ENCODE results near the gene CLCN6.

CLCN6 gene

DNA sequence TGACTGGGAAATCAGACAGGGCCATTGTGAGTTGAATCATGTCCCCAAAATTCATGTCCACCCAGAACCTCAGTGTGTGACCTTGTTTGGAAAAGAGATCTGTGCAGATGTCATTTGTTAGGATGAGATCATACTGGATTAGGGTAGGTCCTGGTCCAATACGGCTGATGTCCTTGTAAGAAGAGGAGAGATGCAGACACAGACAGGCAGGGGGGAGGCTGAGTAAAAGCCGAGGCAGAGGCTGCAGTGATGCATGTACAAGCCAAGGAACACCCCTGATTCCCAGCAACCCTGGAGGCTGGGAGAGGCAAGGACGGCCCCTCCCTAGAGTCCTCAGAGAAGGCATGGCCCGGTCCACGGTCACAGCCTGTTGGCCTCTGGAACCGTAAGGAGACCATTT is 68.6 kb downstream of the CLCN6 start:
- Histone ChIP-seq H3K4me3 (ENCODE audit: low read depth, low read length) (no peak overlapping the region), H3K4me1 (peaks cover 2% of the 10 kb centered on the region; the same call in 1 of the 2 replicates), H3K9me3 (no peaks in the 10 kb centered on the region), H3K27me3 (no peaks in the 10 kb centered on the region), H3K36me3 (no peaks in the 10 kb centered on the region)
- TF ChIP-seq, protein P1, sequence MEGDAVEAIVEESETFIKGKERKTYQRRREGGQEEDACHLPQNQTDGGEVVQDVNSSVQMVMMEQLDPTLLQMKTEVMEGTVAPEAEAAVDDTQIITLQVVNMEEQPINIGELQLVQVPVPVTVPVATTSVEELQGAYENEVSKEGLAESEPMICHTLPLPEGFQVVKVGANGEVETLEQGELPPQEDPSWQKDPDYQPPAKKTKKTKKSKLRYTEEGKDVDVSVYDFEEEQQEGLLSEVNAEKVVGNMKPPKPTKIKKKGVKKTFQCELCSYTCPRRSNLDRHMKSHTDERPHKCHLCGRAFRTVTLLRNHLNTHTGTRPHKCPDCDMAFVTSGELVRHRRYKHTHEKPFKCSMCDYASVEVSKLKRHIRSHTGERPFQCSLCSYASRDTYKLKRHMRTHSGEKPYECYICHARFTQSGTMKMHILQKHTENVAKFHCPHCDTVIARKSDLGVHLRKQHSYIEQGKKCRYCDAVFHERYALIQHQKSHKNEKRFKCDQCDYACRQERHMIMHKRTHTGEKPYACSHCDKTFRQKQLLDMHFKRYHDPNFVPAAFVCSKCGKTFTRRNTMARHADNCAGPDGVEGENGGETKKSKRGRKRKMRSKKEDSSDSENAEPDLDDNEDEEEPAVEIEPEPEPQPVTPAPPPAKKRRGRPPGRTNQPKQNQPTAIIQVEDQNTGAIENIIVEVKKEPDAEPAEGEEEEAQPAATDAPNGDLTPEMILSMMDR (IDR thresholded peaks at IDR 0.05; ENCODE audit: low read depth, low read length), result no peak
- no peak for DNase-seq

DNA sequence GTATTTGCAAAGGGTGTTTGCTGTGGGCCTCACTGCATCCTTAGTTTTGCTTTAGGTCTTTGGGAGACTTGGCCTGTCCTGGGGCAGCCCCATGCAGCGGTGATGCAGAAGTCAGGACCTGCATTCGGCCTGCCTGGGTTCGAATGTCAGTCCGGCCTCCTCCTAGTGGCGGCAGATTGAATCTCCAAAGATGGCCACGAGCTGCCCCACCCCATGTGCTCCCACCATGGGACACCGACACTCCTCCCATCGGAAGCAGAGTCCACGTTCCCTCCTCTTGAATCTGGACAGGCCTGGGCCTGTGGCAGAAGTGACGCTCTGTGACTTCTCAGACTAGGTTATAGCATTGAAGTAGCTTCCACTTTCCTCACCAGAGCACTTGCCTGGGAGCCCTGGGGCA is 69.1 kb downstream of the CLCN6 start:
- no peaks in the 10 kb centered on the region for H3K27me3 ChIP-seq
- H3K9me3 ChIP-seq, result no peaks in the 10 kb centered on the region
- H3K4me1 ChIP-seq, result peaks cover 6% of the 10 kb centered on the region
- no peaks in the 10 kb centered on the region for H3K36me3 ChIP-seq
- TF ChIP-seq, protein P1 (IDR thresholded peaks at IDR 0.05; ENCODE audit: low read depth, low read length), result no peak
- no peak for DNase-seq
- no peak overlapping the region for H3K4me3 ChIP-seq (ENCODE audit: low read depth, low read length)

DNA sequence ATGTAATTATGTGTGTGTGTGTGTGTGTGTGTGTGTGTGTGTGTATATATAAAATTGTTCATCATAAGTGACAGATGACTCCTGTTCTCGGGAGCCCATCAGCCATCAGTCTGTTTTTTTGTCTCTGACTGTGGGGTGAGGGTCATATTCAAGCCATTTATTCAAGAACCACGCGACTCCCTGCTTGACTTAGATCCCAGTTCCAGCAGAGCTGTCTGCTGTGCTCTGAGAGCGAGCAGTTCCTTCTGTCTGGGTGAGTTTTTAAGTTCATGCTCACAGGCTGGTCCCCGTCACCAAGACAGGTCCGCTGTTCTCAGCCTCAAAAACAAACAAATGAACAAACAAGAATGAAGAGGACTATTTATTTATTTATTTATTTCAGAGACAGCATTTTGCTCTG is 71.1 kb downstream of the CLCN6 start:
- Histone ChIP-seq H3K4me1 (peaks cover 13% of the 10 kb centered on the region), H3K4me3 (ENCODE audit: low read depth, low read length) (no peak overlapping the region), H3K9me3 (no peaks in the 10 kb centered on the region), H3K36me3 (no peaks in the 10 kb centered on the region), H3K27me3 (no peaks in the 10 kb centered on the region)
- TF ChIP-seq, protein P1 (IDR thresholded peaks at IDR 0.05; ENCODE audit: low read depth, low read length), result no peak
- DNase-seq, result no peak

DNA sequence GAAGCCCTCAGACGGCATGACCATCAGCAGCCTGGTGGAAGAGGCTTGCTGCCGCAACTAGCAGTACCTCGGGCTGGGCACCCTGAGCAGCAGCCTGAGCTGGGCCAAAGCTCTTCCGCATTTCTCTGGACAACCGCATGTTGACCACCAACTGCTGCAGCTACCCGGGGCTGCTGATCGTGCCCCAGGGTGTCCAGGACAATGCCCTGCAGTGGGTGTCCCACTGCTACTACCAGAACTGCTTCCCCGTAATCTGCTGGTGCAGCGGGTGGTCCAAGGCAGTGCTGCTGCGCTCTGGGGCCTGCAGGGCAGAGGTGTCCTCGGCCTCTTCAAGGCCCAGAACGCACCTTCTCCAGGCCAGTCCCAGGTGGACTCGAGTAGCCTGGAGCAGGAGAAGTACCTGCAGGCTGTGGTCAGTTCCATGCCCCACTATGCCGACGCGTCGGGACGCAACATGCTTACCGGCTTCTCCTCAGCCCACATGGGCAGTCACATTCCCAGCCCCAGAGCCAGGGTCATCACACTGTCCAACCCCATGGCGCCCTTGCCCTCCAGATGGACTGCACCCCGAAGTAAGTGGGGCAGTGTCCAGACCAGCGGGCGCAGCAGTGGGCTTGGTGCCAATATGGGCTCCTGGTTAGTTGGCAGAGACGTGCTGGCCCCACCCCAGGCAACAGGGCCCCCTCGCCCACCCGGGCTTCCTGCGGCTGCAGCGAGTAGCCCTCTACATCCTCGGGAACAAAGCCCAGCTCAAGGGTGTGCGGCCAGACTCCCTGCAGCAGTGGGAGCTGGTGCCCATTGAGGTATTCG is 72.3 kb downstream of the CLCN6 start:
- Histone ChIP-seq H3K4me3 (ENCODE audit: low read depth, low read length) (no peak overlapping the region), H3K4me1 (peaks cover 18% of the 10 kb centered on the region), H3K36me3 (no peaks in the 10 kb centered on the region), H3K9me3 (no peaks in the 10 kb centered on the region), H3K27me3 (no peaks in the 10 kb centered on the region)
- TF ChIP-seq, protein P1 (IDR thresholded peaks at IDR 0.05; ENCODE audit: low read depth, low read length), result no peak
- no peak for DNase-seq

DNA sequence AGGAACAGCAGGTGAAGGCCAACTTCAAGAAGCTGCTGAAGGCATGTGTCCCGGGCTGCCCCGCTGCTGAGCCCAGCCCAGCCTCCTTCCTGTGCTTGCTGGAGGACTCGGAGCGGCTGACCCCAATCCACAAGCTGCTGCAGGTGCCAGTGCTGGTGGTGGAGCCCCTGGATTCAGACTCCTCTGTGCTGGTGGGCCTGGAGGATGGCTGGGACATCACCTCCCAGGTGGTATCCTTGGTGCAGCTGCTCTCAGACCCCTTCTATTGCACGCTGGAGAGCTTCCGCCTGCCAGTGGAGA is 72.8 kb downstream of the CLCN6 start:
- DNase-seq, result no peak
- H3K9me3 ChIP-seq, result no peaks in the 10 kb centered on the region
- peaks cover 18% of the 10 kb centered on the region for H3K4me1 ChIP-seq
- no peaks in the 10 kb centered on the region for H3K36me3 ChIP-seq
- H3K4me3 ChIP-seq (ENCODE audit: low read depth, low read length), result no peak overlapping the region
- H3K27me3 ChIP-seq, result no peaks in the 10 kb centered on the region
- TF ChIP-seq, protein P1 (IDR thresholded peaks at IDR 0.05; ENCODE audit: low read depth, low read length), result no peak

DNA sequence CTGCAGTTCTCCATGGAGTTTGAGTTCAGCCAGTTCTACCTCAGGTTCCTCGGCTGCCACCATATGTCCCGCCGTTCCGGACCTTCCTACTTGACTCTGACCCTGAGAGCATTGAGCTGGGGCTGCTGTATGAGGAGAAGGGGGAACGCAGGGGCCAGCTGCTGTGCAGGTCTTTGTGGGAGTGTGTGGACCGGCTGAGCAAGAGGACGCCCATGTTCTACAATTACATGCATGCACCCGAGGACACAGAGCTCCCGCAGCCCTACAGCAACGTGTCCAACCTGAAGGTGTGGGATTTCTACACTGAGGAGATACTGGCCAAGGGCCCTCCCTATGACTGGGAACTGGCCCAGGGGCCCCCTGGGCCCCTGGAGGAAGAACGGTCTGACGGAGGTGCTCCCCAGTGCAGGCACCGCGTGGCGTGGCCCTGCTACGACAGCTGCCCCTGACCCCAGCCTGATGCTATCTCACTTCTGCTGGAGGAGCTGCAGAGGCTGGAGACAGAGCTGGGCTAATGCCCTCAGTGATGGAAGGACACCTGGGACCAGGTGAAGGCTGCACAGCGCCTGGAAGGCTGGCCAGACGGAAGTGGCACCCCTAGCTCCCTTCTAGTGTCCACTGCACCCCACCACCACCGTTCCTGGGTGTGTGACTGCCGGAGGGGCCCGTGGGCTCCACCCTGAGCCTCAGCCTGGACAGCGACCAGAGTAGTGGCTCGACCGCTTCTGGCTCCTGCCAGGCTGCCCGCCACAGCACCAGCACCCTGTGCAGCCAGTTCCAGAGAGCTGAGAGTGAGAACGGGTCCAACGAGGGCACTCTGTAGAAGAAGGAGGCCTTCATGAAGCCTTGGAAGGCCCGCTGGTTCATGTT is 73.6 kb downstream of the CLCN6 start:
- H3K9me3 ChIP-seq, result no peaks in the 10 kb centered on the region
- TF ChIP-seq, protein P1 (IDR thresholded peaks at IDR 0.05; ENCODE audit: low read depth, low read length), result no peak
- no peak for DNase-seq
- no peaks in the 10 kb centered on the region for H3K27me3 ChIP-seq
- no peak overlapping the region for H3K4me3 ChIP-seq (ENCODE audit: low read depth, low read length)
- no peaks in the 10 kb centered on the region for H3K36me3 ChIP-seq
- H3K4me1 ChIP-seq, result peaks cover 18% of the 10 kb centered on the region
